Measurements from ENCODE around the gene HBD. TPM values are rescaled to one million over a fixed set of nuclear protein-coding genes. Genes with fewer than 3 reads are reported as not detected.

HBD gene
- total RNA-seq, 2 experiments from 2014 or later = not detected

GRCh38 chr11:5242933-5243815 lies 8.9 kb upstream of the HBD start:
- ChIA-PET CTCF (no interaction called here), POLR2A (interaction anchor here (0.7 kb wide), 1 partner anchor 9 kb away, joined by 3 read pairs; no protein-coding TSS in a partner anchor)
- ATAC-seq = no peak
- Mint-ChIP-seq H3K27me3 (peaks cover 2% of the 10 kb centered on the region), H3K4me3 (no peak overlapping the region), H3K36me3 (ENCODE audit: low read depth) (no peaks in the 10 kb centered on the region), H3K9me3 (no peaks in the 10 kb centered on the region), H3K4me1 (ENCODE audit: low read depth) (no peaks in the 10 kb centered on the region), H3K27ac (no peak overlapping the region)
- intact Hi-C loops (cut with micrococcal nuclease) = no loop called here
- no peak for DNase-seq
- no peak for TF ChIP-seq CTCF (IDR thresholded peaks at IDR 0.05)

GRCh38 chr11:5242208-5242607 lies 7.9 kb upstream of the HBD start:
- ChIA-PET CTCF (no interaction called here), POLR2A (interaction anchor here (0.7 kb wide), 1 partner anchor 10 kb away, joined by 3 read pairs; no protein-coding TSS in a partner anchor)
- H3K9me3 Mint-ChIP-seq = no peaks in the 10 kb centered on the region
- ATAC-seq (no peak), DNase-seq (no peak)
- no peaks in the 10 kb centered on the region for H3K36me3 Mint-ChIP-seq (ENCODE audit: low read depth)
- no peak overlapping the region for H3K4me3 Mint-ChIP-seq
- no peak for TF ChIP-seq CTCF (IDR thresholded peaks at IDR 0.05)
- intact Hi-C loops (cut with micrococcal nuclease) = no loop called here
- peaks cover 5% of the 10 kb centered on the region for H3K27me3 Mint-ChIP-seq
- no peaks in the 10 kb centered on the region for H3K4me1 Mint-ChIP-seq (ENCODE audit: low read depth)
- H3K27ac Mint-ChIP-seq = no peak overlapping the region

GRCh38 chr11:5241458-5241857 lies 7.2 kb upstream of the HBD start:
- TF ChIP-seq CTCF (IDR thresholded peaks at IDR 0.05) = no peak
- Mint-ChIP-seq H3K4me3 (no peak overlapping the region), H3K27ac (no peak overlapping the region), H3K36me3 (ENCODE audit: low read depth) (no peaks in the 10 kb centered on the region), H3K9me3 (no peaks in the 10 kb centered on the region), H3K27me3 (peaks cover 5% of the 10 kb centered on the region), H3K4me1 (ENCODE audit: low read depth) (no peaks in the 10 kb centered on the region)
- POLR2A ChIA-PET = no interaction called here
- CTCF ChIA-PET = no interaction called here
- intact Hi-C loops (cut with micrococcal nuclease) = no loop called here
- DNase-seq (no peak), ATAC-seq (no peak)

- CTCF ChIA-PET = no interaction called here
- POLR2A ChIA-PET = interaction anchor here (0.5 kb wide), 1 partner anchor 595 kb away, joined by 3 read pairs; no protein-coding TSS in a partner anchor
- H3K4me1 Mint-ChIP-seq (ENCODE audit: low read depth) = no peaks in the 10 kb centered on the region
- H3K27ac Mint-ChIP-seq = no peak overlapping the region
- H3K9me3 Mint-ChIP-seq = no peaks in the 10 kb centered on the region
- H3K36me3 Mint-ChIP-seq (ENCODE audit: low read depth) = no peaks in the 10 kb centered on the region
- no peak for TF ChIP-seq CTCF (IDR thresholded peaks at IDR 0.05)
- intact Hi-C loops (cut with micrococcal nuclease) = no loop called here
- DNase-seq (no peak), ATAC-seq (no peak)
- H3K4me3 Mint-ChIP-seq = no peak overlapping the region
- H3K27me3 Mint-ChIP-seq = peaks cover 3% of the 10 kb centered on the region
These were observed 6.2 kb upstream of the HBD start for GRCh38 chr11:5240458-5240857.

- ChIA-PET POLR2A (interaction anchor here (0.5 kb wide), 1 partner anchor 595 kb away, joined by 3 read pairs; no protein-coding TSS in a partner anchor), CTCF (no interaction called here)
- Mint-ChIP-seq H3K9me3 (no peaks in the 10 kb centered on the region), H3K27ac (no peak overlapping the region), H3K36me3 (ENCODE audit: low read depth) (no peaks in the 10 kb centered on the region), H3K4me3 (no peak overlapping the region), H3K4me1 (ENCODE audit: low read depth) (no peaks in the 10 kb centered on the region), H3K27me3 (peaks cover 3% of the 10 kb centered on the region)
- no peak for TF ChIP-seq CTCF (IDR thresholded peaks at IDR 0.05)
- ATAC-seq (no peak), DNase-seq (no peak)
- intact Hi-C loops (cut with micrococcal nuclease) = no loop called here
These were observed 5.8 kb upstream of the HBD start for GRCh38 chr11:5240056-5240455.
